ENCODE data around the gene VTA1. TPM values are rescaled to one million over a fixed set of nuclear protein-coding genes. Genes with fewer than 3 reads are reported as not detected.

Gene VTA1
- polyA plus RNA-seq, 1 of the 3 experiments (the other 2 are of a cell fraction): 60.1 TPM

GRCh38 chr6:142153196-142153595, 6.1 kb downstream of the VTA1 start:
- H3K9me3 ChIP-seq: no peaks in the 10 kb centered on the region
- H3K9me2 ChIP-seq: no peaks in the 10 kb centered on the region
- H3K27ac ChIP-seq (ENCODE audit: low read depth in 2 of 2, low read length in 1 of 2): peak overlapping the region in 1 of 2 experiments; percentile 69; a peak in 3 of 4 replicates
- TF ChIP-seq POLR2AphosphoS5 (IDR thresholded peaks at IDR 0.05; ENCODE audit: low read depth, low read length): no peak
- TF ChIP-seq TEAD4 (IDR thresholded peaks at IDR 0.05; ENCODE audit: borderline replicate concordance, insufficient read depth): no peak
- no peak for TF ChIP-seq FOXM1 (IDR thresholded peaks at IDR 0.05; ENCODE audit: low read depth)
- no peak for TF ChIP-seq GABPA (IDR thresholded peaks at IDR 0.05; ENCODE audit: low read depth)
- TF ChIP-seq SMC3 (IDR thresholded peaks at IDR 0.05; ENCODE audit: low read depth, low read length): no peak
- TF ChIP-seq FOSL2 (IDR thresholded peaks at IDR 0.05; ENCODE audit: borderline replicate concordance, low read depth): no peak
- TF ChIP-seq JUND (IDR thresholded peaks at IDR 0.05): no peak
- H3K9ac ChIP-seq: no peak overlapping the region
- H3K4me1 ChIP-seq (ENCODE audit: control insufficient read depth in 1 of 2, insufficient read depth in 2 of 2, low read depth in 1 of 2, low read length in 1 of 2): peaks cover 6 to 8% of the 10 kb centered on the region in 2 experiments; a peak in 3 of 4 replicates
- no peaks in the 10 kb centered on the region for H3K27me3 ChIP-seq (ENCODE audit: insufficient read depth)
- 0 out of 2 replicates have a peak overlapping the region, but pooled peaks have one; percentile 1 for H3K4me2 ChIP-seq
- 46% methylated on average over 2 of the region's 2 CpGs for WGBS (ENCODE audit: low lambda C conversion rate)
- no peak overlapping the region for H2AFZ ChIP-seq (ENCODE audit: low read depth)
- CTCF ChIA-PET: no interaction called here
- peaks cover 12% of the 10 kb centered on the region for H4K20me1 ChIP-seq (ENCODE audit: insufficient read depth)
- POLR2A ChIA-PET: no interaction called here
- H3K79me2 ChIP-seq (ENCODE audit: insufficient read depth): peaks cover 97% of the 10 kb centered on the region
- H3F3A ChIP-seq (replicated peaks; ENCODE audit: insufficient read depth): peaks cover 37% of the 10 kb centered on the region
- H3K4me3 ChIP-seq (ENCODE audit: low read depth in 2 of 2, low read length in 1 of 2): no peak overlapping the region
- H3K36me3 ChIP-seq (replicated peaks in 1 of 2; ENCODE audit: control insufficient read depth in 1 of 2, insufficient read depth in 2 of 2, low read length in 1 of 2): peaks cover 12 to 16% of the 10 kb centered on the region in 2 experiments
- no peak for DNase-seq

DNA sequence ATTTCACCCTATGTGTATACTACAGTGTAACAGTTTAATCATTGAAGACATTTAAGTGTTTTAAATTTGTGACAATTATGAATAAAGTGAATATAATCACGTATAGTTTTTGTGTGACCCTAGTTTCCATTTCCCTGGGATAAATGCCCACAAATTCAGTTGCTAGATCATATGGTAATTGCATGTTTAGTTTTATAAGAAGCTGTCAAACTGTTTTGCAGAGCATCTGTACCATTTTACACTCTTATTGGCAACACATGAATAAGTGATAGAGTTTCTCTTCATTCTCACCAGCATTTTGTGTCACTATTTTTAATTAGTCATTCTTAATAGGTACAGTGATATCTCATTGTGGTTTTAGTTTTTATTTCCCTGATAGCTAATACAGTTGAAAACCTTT, 7.3 kb downstream of the VTA1 start:
- POLR2A ChIA-PET: no interaction called here
- no peak overlapping the region for H2AFZ ChIP-seq (ENCODE audit: low read depth)
- H3F3A ChIP-seq (replicated peaks; ENCODE audit: insufficient read depth): peaks cover 37% of the 10 kb centered on the region
- CTCF ChIA-PET: interaction anchor here (1.4 to 4.0 kb wide), 2 partner anchors 233 to 320 kb away, joined by 3 to 16 read pairs; no protein-coding TSS in a partner anchor
- peaks cover 7 to 13% of the 10 kb centered on the region in 2 experiments for H3K36me3 ChIP-seq (replicated peaks in 1 of 2; ENCODE audit: control insufficient read depth in 1 of 2, insufficient read depth in 2 of 2, low read length in 1 of 2)
- no peaks in the 10 kb centered on the region for H3K27me3 ChIP-seq (ENCODE audit: insufficient read depth)
- DNase-seq: no peak
- no peaks in the 10 kb centered on the region for H3K9me3 ChIP-seq
- 100% methylated on average over 1 of the region's 1 CpG for WGBS (ENCODE audit: low lambda C conversion rate)
- H3K4me1 ChIP-seq (ENCODE audit: control insufficient read depth in 1 of 2, insufficient read depth in 2 of 2, low read depth in 1 of 2, low read length in 1 of 2): peaks cover 0 to 4% of the 10 kb centered on the region in 2 experiments; a peak in 2 of 4 replicates
- no peak overlapping the region for H3K4me2 ChIP-seq
- H3K27ac ChIP-seq (ENCODE audit: low read depth in 2 of 2, low read length in 1 of 2): no peak overlapping the region; a peak in 1 of 4 replicates
- H4K20me1 ChIP-seq (ENCODE audit: insufficient read depth): peaks cover 12% of the 10 kb centered on the region
- TF ChIP-seq PBX3 (IDR thresholded peaks at IDR 0.05) (no peak), TCF12 (IDR thresholded peaks at IDR 0.05) (no peak)
- H3K9ac ChIP-seq: no peak overlapping the region
- no peaks in the 10 kb centered on the region for H3K9me2 ChIP-seq
- peaks cover 96% of the 10 kb centered on the region for H3K79me2 ChIP-seq (ENCODE audit: insufficient read depth)
- no peak overlapping the region for H3K4me3 ChIP-seq (ENCODE audit: low read depth in 2 of 2, low read length in 1 of 2)

DNA sequence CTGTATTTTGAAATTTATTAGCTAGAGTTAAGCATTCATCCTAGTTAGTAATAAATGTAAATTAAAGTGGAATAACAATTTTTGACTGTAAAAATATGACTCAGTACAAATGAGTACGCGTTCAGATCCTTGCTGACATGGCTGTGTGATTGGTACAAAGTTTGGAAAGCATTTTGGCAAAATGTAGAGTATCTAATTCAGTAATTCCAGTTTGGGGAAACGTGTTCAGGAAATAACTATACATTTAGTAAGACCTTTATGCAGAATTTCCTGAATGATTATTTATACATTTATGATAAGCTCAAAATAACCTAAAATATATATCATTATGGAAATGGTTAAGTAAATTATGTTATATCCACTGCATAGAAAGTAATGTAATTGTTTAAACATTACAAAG, 8.0 kb downstream of the VTA1 start:
- H3K27ac ChIP-seq (ENCODE audit: low read depth in 2 of 2, low read length in 1 of 2): no peak overlapping the region
- H3K4me1 ChIP-seq (ENCODE audit: control insufficient read depth in 1 of 2, insufficient read depth in 2 of 2, low read depth in 1 of 2, low read length in 1 of 2): no peaks in the 10 kb centered on the region; a peak in 2 of 4 replicates
- H2AFZ ChIP-seq (ENCODE audit: low read depth): no peak overlapping the region
- H3K27me3 ChIP-seq (ENCODE audit: insufficient read depth): no peaks in the 10 kb centered on the region
- no peaks in the 10 kb centered on the region for H3K9me2 ChIP-seq
- no peak overlapping the region for H3K4me2 ChIP-seq
- DNase-seq: no peak
- no peak overlapping the region for H3K4me3 ChIP-seq (ENCODE audit: low read depth in 2 of 2, low read length in 1 of 2)
- WGBS (ENCODE audit: low lambda C conversion rate): 58% methylated on average over 3 of the region's 3 CpGs
- POLR2A ChIA-PET: interaction anchor here (0.6 kb wide), 1 partner anchor 696 kb away, joined by 3 read pairs; no protein-coding TSS in a partner anchor
- H3K79me2 ChIP-seq (ENCODE audit: insufficient read depth): peaks cover 96% of the 10 kb centered on the region
- H4K20me1 ChIP-seq (ENCODE audit: insufficient read depth): peaks cover 16% of the 10 kb centered on the region
- H3K36me3 ChIP-seq (replicated peaks in 1 of 2; ENCODE audit: control insufficient read depth in 1 of 2, insufficient read depth in 2 of 2, low read length in 1 of 2): peaks cover 9 to 13% of the 10 kb centered on the region in 2 experiments
- peaks cover 37% of the 10 kb centered on the region for H3F3A ChIP-seq (replicated peaks; ENCODE audit: insufficient read depth)
- H3K9me3 ChIP-seq: no peaks in the 10 kb centered on the region
- no peak overlapping the region for H3K9ac ChIP-seq
- TF ChIP-seq TCF12 (IDR thresholded peaks at IDR 0.05) (no peak), YY1 (IDR thresholded peaks at IDR 0.05; ENCODE audit: low read depth) (no peak)
- CTCF ChIA-PET: interaction anchor here (1.1 to 5.9 kb wide), 7 partner anchors 8 to 320 kb away, joined by 3 to 40 read pairs (median 4); partner anchors contain the start of genes NMBR and VTA1
